ENCODE measurements around the gene TBC1D10B.

GRCh38 chr16:30407102-30407803 lies 37.0 kb upstream of the TBC1D10B start, which contains the start of gene ZNF771:
- TF ChIP-seq EZH2phosphoT487 (IDR thresholded peaks at IDR 0.05; ENCODE audit: low read depth, severe bottlenecking, unreplicated experiment): no peak
- TF ChIP-seq CTCF (IDR thresholded peaks at IDR 0.05; ENCODE audit: poor library complexity): no peak

Data from hepatocyte (in vitro differentiated cells).